Activated gamma-delta T cell treated with Interleukin-2 at 50 U/mL for 16 hours (primary cell): Measurements from ENCODE around the gene DYRK3.

Experiments used
- DNase-seq: peaks from one replicate; pipeline ENCODE4 v3.0.0-alpha.2; 2020

The DYRK3 gene

GRCh38 chr1:206662396-206663092 is 27.2 kb downstream of the DYRK3 start:
- no peak for DNase-seq

DNA sequence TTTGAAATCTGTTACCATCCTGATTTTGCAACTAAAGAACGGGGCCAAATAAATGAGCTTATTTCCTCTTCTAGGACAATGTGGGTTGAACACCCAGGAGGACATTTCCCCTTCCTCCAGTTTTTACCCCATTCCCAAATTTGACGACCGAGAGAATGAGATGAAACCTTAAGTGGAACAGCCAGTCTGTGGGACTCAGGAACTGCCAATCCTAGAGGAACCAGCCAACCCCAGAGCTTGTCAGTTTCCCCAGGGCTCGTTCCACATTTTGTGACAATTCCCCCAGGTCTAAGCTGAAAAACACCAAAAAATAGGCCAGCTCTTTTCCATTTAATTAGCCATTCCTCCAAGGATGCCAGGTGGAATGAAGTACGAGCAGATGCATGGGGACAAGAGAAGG is 28.0 kb downstream of the DYRK3 start:
- DNase-seq, result no peak

DNA sequence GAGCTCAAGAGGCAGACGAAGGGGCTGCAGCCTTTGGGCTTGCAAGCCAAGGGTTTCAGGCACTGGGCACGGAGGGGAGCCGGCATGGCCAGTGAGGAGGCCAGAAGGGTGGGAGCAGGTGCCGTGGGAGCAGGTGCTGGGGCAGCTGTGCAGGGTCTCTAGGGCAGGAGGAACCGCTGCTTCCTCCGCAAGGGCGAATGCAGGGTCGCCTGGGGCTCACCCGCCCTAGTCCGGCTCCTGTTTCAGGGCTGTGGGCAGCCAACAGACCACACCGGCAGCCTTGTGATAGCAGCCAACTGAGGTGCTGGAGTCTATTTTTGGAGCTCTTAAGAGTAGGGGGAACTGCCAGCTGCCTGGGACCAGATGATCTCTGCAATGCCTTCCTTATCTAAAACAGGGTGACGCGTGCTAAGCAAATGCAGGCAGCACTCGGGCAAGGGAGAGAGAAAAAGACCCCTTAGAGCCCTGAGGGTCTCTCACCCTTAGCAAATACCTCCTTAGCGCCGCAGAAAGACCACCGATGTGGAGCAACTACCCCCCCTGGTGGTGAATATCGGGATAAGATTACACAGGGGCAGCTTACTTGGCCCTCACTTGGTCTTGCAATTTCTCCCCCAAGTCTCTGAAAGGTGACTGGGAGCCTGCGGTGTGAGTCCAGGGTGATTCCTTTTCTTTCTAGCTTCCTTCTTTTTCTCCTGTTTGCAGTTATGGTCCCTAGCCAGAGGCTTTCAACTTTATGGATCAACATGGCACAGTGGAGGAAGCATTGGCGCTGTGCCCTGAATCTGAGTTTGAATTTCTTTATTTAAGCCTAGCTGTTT is 28.7 kb downstream of the DYRK3 start:
- DNase-seq, result peak; percentile 76

- DNase-seq, result no peak
These were observed 29.4 kb downstream of the DYRK3 start for GRCh38 chr1:206664740-206665139.

GRCh38 chr1:206666031-206666561 is 30.8 kb downstream of the DYRK3 start:
- no peak for DNase-seq

- no peak for DNase-seq
These were observed 31.8 kb downstream of the DYRK3 start for GRCh38 chr1:206666954-206667665.

- no peak for DNase-seq
These were observed 33.0 kb downstream of the DYRK3 start for GRCh38 chr1:206668351-206668750.

GRCh38 chr1:206668874-206669410 is 33.6 kb downstream of the DYRK3 start:
- no peak for DNase-seq

DNA sequence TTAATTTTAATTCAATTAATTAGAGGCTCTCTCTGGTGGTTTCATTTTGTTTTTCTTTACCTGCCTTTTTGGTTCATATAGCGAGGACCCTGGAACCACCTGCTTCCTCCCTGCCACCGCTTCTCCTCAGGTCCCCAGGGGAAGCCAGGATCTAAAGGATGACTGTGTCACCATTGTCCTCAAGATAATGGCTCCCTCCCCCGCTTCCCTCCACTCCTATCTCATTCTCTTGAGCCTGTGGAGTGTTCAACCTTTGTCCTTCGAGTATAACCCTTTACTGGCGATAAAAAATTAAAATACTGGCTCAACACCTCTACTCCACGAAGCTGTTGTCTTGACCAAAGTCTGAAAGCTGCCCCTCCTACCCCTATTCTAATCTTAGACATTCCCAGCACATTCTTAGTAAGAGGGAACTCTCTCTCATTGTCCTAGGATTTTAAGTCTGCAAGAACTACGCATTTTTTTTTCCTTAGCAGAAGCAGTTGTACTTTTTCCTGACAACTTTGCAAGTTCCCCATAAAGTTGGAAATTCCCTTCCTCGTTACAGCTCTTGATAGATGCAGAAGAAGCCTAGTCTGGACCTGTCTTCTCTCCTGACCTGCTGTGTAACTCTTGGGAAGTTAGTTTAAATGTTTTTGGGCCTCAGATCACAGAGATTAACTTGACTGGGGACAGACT is 36.8 kb downstream of the DYRK3 start:
- no peak for DNase-seq

- no peak for DNase-seq
These were observed 37.8 kb downstream of the DYRK3 start for GRCh38 chr1:206672844-206673758.

DNA sequence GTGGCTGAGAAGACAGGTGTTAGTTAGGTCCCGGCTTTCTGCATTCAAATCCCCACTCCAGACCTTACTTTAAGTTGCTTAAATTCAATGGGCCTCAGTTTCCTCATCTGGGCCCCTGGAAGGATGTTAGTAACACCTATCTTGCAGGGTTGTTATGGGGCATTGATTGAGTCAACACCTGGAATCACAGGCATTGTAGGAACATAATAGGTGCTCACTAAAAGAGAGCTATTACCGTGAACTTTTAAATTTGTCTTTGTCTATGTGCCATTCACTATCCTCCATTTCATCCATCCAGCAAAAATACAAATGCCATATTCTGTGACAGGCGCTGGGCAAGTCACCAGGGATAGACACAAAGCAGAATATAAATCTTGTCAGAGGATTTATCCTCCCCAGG is 38.9 kb downstream of the DYRK3 start:
- no peak for DNase-seq

GRCh38 chr1:206674745-206675175 is 39.4 kb downstream of the DYRK3 start:
- DNase-seq, result no peak

- no peak for DNase-seq
These were observed 41.2 kb downstream of the DYRK3 start for GRCh38 chr1:206676499-206676898.

DNA sequence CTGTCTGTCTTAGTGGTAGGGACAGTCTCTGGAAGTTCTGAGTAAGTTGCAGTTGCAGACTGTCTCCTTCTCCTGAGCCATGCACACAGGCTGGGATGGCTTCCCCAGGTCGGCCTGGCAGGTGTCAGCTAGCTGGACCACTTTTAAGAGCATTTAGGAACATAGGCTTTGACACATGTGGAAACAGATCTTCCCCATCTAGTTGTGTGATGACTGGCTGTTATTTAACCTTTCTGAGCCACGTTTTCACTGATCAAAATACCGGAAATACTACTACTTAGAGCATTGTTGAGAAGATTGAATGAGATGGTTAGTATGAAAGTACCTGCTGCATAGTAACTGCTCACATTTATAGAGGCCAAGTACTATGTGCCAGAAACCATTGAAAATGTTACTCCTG is 43.2 kb downstream of the DYRK3 start:
- no peak for DNase-seq

- DNase-seq, result no peak
These were observed 44.4 kb downstream of the DYRK3 start for GRCh38 chr1:206679738-206680211.

DNA sequence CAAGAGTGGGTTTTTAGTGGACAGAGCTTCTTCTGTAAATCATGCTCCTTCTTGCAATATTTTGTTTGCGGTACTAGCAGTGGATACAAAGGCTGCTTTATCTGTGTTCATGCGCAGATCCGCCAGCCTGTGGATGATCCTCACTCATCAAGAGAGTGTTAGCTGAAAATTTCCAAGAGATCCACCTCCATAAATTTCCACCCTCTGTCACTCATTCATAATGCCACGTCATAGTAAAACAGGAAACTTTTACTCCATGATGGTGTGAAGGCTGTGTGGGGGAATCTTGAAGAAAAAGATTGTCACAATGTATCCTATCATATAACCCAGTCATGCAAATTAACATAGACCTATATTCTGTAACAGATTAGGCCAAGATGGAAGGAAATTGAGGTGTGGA is 44.9 kb downstream of the DYRK3 start:
- DNase-seq, result no peak

DNA sequence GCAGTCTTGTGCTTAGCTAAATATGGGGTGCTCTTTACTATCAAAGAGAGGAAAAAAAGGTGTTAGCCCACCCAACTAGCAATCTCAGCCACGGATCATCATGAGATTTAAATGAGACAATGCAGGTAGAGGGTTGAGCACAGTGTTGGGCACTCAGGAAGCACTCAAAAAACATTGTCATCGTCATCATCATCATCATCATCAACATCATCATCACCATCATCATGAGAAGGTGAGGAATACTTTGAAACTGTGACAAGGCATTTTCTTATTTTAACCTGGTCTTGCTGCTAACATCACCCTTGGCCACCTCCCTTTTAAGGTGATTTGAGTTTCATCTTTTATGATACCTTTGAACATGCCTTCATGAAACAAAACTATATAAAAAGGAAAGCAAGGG is 46.0 kb downstream of the DYRK3 start:
- DNase-seq, result no peak

- no peak for DNase-seq
These were observed 46.8 kb downstream of the DYRK3 start for GRCh38 chr1:206682111-206682510.

DNA sequence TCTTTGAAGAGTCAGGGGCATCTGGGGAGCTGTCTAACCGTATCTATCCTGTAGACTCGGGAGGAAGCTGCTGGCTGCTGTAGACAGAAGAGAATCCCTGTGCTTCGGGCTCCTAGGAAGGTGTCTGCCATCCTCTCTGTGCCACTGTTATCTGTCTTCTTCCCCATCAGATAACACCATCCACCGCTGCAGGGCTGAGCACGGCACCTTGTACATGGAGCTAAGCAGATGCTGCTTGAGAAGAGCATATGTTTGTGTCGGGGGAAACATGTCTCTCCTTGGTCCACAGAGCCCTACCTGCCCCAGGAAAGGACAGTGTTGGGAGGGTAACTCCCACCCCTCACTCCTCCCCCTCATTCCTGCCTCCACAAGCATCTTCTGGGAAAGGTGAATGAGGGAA is 48.0 kb downstream of the DYRK3 start:
- no peak for DNase-seq

DNA sequence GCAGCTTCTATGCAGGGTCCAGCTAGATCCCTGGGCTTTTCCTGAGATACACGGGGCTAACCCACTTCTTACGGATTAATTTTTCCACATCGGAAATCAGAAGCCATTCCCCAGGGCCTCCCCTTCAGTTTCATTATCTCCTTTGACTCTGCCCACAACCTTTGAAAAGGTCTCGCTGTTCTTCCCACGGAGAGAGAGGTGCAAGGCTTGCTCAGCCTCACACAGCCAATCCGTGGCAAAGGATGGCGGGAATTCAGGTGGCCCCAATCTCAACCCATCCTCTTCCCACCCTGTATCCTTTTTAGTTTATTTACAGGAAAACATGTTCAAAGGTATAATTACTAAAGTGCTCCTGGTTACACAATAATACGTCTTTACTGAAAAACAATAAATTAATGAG is 48.7 kb downstream of the DYRK3 start:
- no peak for DNase-seq
